ENCODE measurements around the gene AK3. TPM values are rescaled to one million over a fixed set of nuclear protein-coding genes. Genes with fewer than 3 reads are reported as not detected.

Gene AK3
- total RNA-seq, 2 donors from 2014 or later: 51.5 to 59.8 TPM

GRCh38 chr9:4743131-4743875 lies 2.3 kb upstream of the AK3 start:
- peaks cover 4% of the 10 kb centered on the region for H3K4me1 ChIP-seq (ENCODE audit: control insufficient read depth, insufficient read depth, low read length)
- no peak for TF ChIP-seq CTCF (conservative IDR thresholded peaks at IDR 0.05)
- no peaks in the 10 kb centered on the region for H3K27me3 Mint-ChIP-seq (ENCODE audit: insufficient read depth)
- peaks cover 1% of the 10 kb centered on the region for H3K36me3 Mint-ChIP-seq (ENCODE audit: low read depth)
- H3K9me3 ChIP-seq (ENCODE audit: control insufficient read depth, low read length): no peaks in the 10 kb centered on the region
- H3K9me3 Mint-ChIP-seq: no peaks in the 10 kb centered on the region
- H3K4me3 ChIP-seq (ENCODE audit: low read length): no peak overlapping the region
- H3K4me3 Mint-ChIP-seq: peak overlapping the region; percentile 85
- no peak overlapping the region for H3K9ac ChIP-seq (ENCODE audit: extremely low read depth, low read length, poor library complexity, severe bottlenecking)
- H3K4me1 Mint-ChIP-seq: peaks cover 19% of the 10 kb centered on the region
- 64 to 72% methylated on average over 5 of the region's 5 CpGs for WGBS, 2 experiments (ENCODE audit: insufficient coverage in 1 of 2, insufficient read length in 1 of 2)
- no peak overlapping the region for H3K27ac ChIP-seq (ENCODE audit: low read depth, low read length)
- peak overlapping the region; percentile 3 for H3K27ac Mint-ChIP-seq
- peak; percentile 71 for DNase-seq
- no peaks in the 10 kb centered on the region for H3K36me3 ChIP-seq (ENCODE audit: control insufficient read depth, insufficient read depth, low read length)
- H3K27me3 ChIP-seq (ENCODE audit: control insufficient read depth, insufficient read depth, low read length, poor library complexity, severe bottlenecking): no peaks in the 10 kb centered on the region

- H3K27me3 Mint-ChIP-seq (ENCODE audit: insufficient read depth): no peaks in the 10 kb centered on the region
- peaks cover 19% of the 10 kb centered on the region for H3K4me1 Mint-ChIP-seq
- H3K27ac Mint-ChIP-seq: no peak overlapping the region
- H3K27me3 ChIP-seq (ENCODE audit: control insufficient read depth, insufficient read depth, low read length, poor library complexity, severe bottlenecking): no peaks in the 10 kb centered on the region
- TF ChIP-seq CTCF (conservative IDR thresholded peaks at IDR 0.05): no peak
- no peaks in the 10 kb centered on the region for H3K9me3 Mint-ChIP-seq
- peak overlapping the region; percentile 80 for H3K4me3 ChIP-seq (ENCODE audit: low read length)
- H3K36me3 ChIP-seq (ENCODE audit: control insufficient read depth, insufficient read depth, low read length): no peaks in the 10 kb centered on the region
- DNase-seq: no peak
- WGBS, 2 experiments (ENCODE audit: insufficient coverage in 1 of 2, insufficient read length in 1 of 2): 63 to 67% methylated on average over 3 of the region's 3 CpGs
- H3K9ac ChIP-seq (ENCODE audit: extremely low read depth, low read length, poor library complexity, severe bottlenecking): no peak overlapping the region
- H3K27ac ChIP-seq (ENCODE audit: low read depth, low read length): no peak overlapping the region
- peak overlapping the region; percentile 85 for H3K4me3 Mint-ChIP-seq
- peaks cover 1% of the 10 kb centered on the region for H3K36me3 Mint-ChIP-seq (ENCODE audit: low read depth)
- H3K9me3 ChIP-seq (ENCODE audit: control insufficient read depth, low read length): no peaks in the 10 kb centered on the region
- peaks cover 4% of the 10 kb centered on the region for H3K4me1 ChIP-seq (ENCODE audit: control insufficient read depth, insufficient read depth, low read length)
Observed at GRCh38 chr9:4742246-4742645, 1.2 kb upstream of the AK3 start.

- peak overlapping the region; percentile 80 for H3K4me3 ChIP-seq (ENCODE audit: low read length)
- WGBS, 2 experiments (ENCODE audit: insufficient coverage in 1 of 2, insufficient read length in 1 of 2): 3 to 7% methylated on average over 11 to 54 of the region's 54 CpGs
- H3K9me3 ChIP-seq (ENCODE audit: control insufficient read depth, low read length): no peaks in the 10 kb centered on the region
- DNase-seq: peak; percentile 83
- Mint-ChIP-seq H3K9me3 (no peaks in the 10 kb centered on the region), H3K4me1 (peaks cover 19% of the 10 kb centered on the region), H3K36me3 (ENCODE audit: low read depth) (peaks cover 1% of the 10 kb centered on the region), H3K27ac (peak overlapping the region; percentile 75), H3K27me3 (ENCODE audit: insufficient read depth) (no peaks in the 10 kb centered on the region), H3K4me3 (peak overlapping the region; percentile 85)
- no peak for TF ChIP-seq CTCF (conservative IDR thresholded peaks at IDR 0.05)
- H3K4me1 ChIP-seq (ENCODE audit: control insufficient read depth, insufficient read depth, low read length): peaks cover 4% of the 10 kb centered on the region
- H3K36me3 ChIP-seq (ENCODE audit: control insufficient read depth, insufficient read depth, low read length): no peaks in the 10 kb centered on the region
- H3K9ac ChIP-seq (ENCODE audit: extremely low read depth, low read length, poor library complexity, severe bottlenecking): peak overlapping the region; percentile 38
- no peak overlapping the region for H3K27ac ChIP-seq (ENCODE audit: low read depth, low read length)
- H3K27me3 ChIP-seq (ENCODE audit: control insufficient read depth, insufficient read depth, low read length, poor library complexity, severe bottlenecking): no peaks in the 10 kb centered on the region
Observed at GRCh38 chr9:4741365-4742089, 525 bp upstream of the AK3 start.
